IMR-90 (cell line): ENCODE results near the gene KCNJ8. TPM values are rescaled to one million over a fixed set of nuclear protein-coding genes. Genes with fewer than 3 reads are reported as not detected.

Experiments used
- ATAC-seq: fragments of 200-7000 bp; cut with Tn5 transposase; 2 replicates; pipeline ENCODE4 v1.9.1; 2020; ENCODE audit warnings: low read depth, mild to moderate bottlenecking, moderate library complexity
- BruUV-seq: library from RNA; stranded (reverse); fragments of 400-500 nt; replicated peaks from 2 replicates; lab custom pipeline; 2021; lab: Mats Ljungman, UMichigan
- CTCF ChIA-PET: fragments of 300-600 bp; formaldehyde crosslinking; extraction: SDS; loops from one replicate; lab custom pipeline; 2021; ENCODE audit warnings: antibody characterized with exemption; lab: Yijun Ruan, JAX
- POLR2A ChIA-PET: fragments of 300-600 bp; sonication (Branson Sonifier 250); formaldehyde crosslinking; loops from one replicate; lab custom pipeline; 2022; ENCODE audit warnings: antibody characterized with exemption; ENCODE audit not compliant: unreplicated experiment; lab: Charles Lee
- DNase-seq: peaks from one replicate; pipeline ENCODE4 v3.0.0; 2013
- H2AFZ ChIP-seq: replicated peaks from 2 replicates; pipeline ENCODE3; 2013; ENCODE audit warnings: low read length, mild to moderate bottlenecking; ENCODE audit not compliant: poor library complexity
- H2AK5ac ChIP-seq: 2 replicates; pipeline ENCODE4 v1.6.1; 2013; ENCODE audit warnings: low read depth, low read length, inconsistent platforms
- H2AK9ac ChIP-seq: replicated peaks from 2 replicates; pipeline ENCODE3; 2013; ENCODE audit warnings: mild to moderate bottlenecking, low read depth, low read length, moderate library complexity; ENCODE audit not compliant: poor library complexity
- H2BK120ac ChIP-seq: 2 replicates; pipeline ENCODE4 v1.6.1; 2013; ENCODE audit warnings: low read depth, low read length, inconsistent platforms
- H2BK15ac ChIP-seq: 3 replicates; pipeline ENCODE4 v1.6.1; 2013; ENCODE audit warnings: low read depth, low read length, inconsistent platforms
- H2BK20ac ChIP-seq: 2 replicates; pipeline ENCODE4 v1.6.1; 2013; ENCODE audit warnings: low read depth, mild to moderate bottlenecking, inconsistent platforms, low read length, moderate library complexity
- H2BK5ac ChIP-seq: 2 replicates; pipeline ENCODE4 v1.6.1; 2013; ENCODE audit warnings: mild to moderate bottlenecking, low read depth, low read length, inconsistent platforms; ENCODE audit not compliant: poor library complexity, severe bottlenecking
- H3K14ac ChIP-seq: replicated peaks from 2 replicates; pipeline ENCODE4 v1.6.1; 2013; ENCODE audit warnings: low read depth, low read length, inconsistent platforms
- H3K18ac ChIP-seq: 2 replicates; pipeline ENCODE4 v1.6.1; 2013; ENCODE audit warnings: low read depth, low read length, control low read depth
- H3K23ac ChIP-seq: 2 replicates; pipeline ENCODE4 v1.6.1; 2013; ENCODE audit warnings: low read depth, low read length, inconsistent platforms
- H3K27ac ChIP-seq: 2 replicates; pipeline ENCODE4 v1.5.1; 2013; ENCODE audit warnings: mild to moderate bottlenecking, control low read depth, low read length; ENCODE audit not compliant: insufficient read depth
- H3K27me3 ChIP-seq: 2 replicates; pipeline ENCODE4 v1.6.1; 2013; ENCODE audit warnings: low read length; ENCODE audit not compliant: control insufficient read depth, insufficient read depth
- H3K36me3 ChIP-seq: 2 replicates; pipeline ENCODE4 v1.6.1; 2013; ENCODE audit warnings: low read length, mixed read lengths; ENCODE audit not compliant: control insufficient read depth, insufficient read depth
- H3K4ac ChIP-seq: 2 replicates; pipeline ENCODE4 v1.6.1; 2013; ENCODE audit warnings: low read depth, low read length, inconsistent platforms
- H3K4me1 ChIP-seq: 2 replicates; pipeline ENCODE4 v1.6.1; 2013; ENCODE audit warnings: low read length, mixed read lengths; ENCODE audit not compliant: control insufficient read depth, insufficient read depth
- H3K4me2 ChIP-seq: 2 replicates; pipeline ENCODE4 v1.6.1; 2013; ENCODE audit warnings: low read depth, mild to moderate bottlenecking, control low read depth, low read length, moderate library complexity
- H3K4me3 ChIP-seq: 2 replicates; pipeline ENCODE4 v1.5.1; 2013; ENCODE audit warnings: low read depth, mild to moderate bottlenecking, control low read depth, low read length, moderate library complexity; ENCODE audit not compliant: insufficient read depth
- H3K56ac ChIP-seq: 2 replicates; pipeline ENCODE4 v1.6.1; 2013; ENCODE audit warnings: low read length, inconsistent platforms; ENCODE audit not compliant: insufficient read depth; ENCODE audit errors: extremely low read depth
- H3K79me1 ChIP-seq, 2 experiments: 2 replicates each; pipeline ENCODE4 v1.6.1; 2013; ENCODE audit warnings: low read length in 2 of 2, inconsistent platforms in 1 of 2, low read depth in 1 of 2
- H3K9ac ChIP-seq: 2 replicates; pipeline ENCODE4 v1.6.1; 2013; ENCODE audit warnings: low read depth, low read length, control low read depth
- H3K9me1 ChIP-seq: 2 replicates; pipeline ENCODE4 v1.6.1; 2013; ENCODE audit warnings: low read length, inconsistent platforms; ENCODE audit not compliant: insufficient read depth
- H3K9me3 ChIP-seq: 2 replicates; pipeline ENCODE4 v1.6.1; 2013; ENCODE audit warnings: low read length; ENCODE audit not compliant: control insufficient read depth, insufficient read depth
- H4K20me1 ChIP-seq: 2 replicates; pipeline ENCODE4 v1.6.1; 2013; ENCODE audit warnings: low read length, inconsistent platforms; ENCODE audit not compliant: insufficient read depth
- H4K5ac ChIP-seq: 2 replicates; pipeline ENCODE4 v1.6.1; 2013; ENCODE audit warnings: mild to moderate bottlenecking, low read depth, low read length, control low read depth
- H4K8ac ChIP-seq, 2 experiments: 2 replicates each; pipeline ENCODE4 v1.6.1; 2013; ENCODE audit warnings: low read depth in 2 of 2, low read length in 2 of 2, control low read depth in 1 of 2, inconsistent platforms in 1 of 2
- H4K91ac ChIP-seq: 2 replicates; pipeline ENCODE4 v1.6.1; 2013; ENCODE audit warnings: low read depth, low read length, inconsistent platforms; ENCODE audit not compliant: insufficient read depth
- BHLHE40 ChIP-seq: fragments of 150-350 bp; IDR thresholded peaks from 2 replicates; pipeline ENCODE4 v1.6.1; 2016; ENCODE audit warnings: mild to moderate bottlenecking, low read depth, low read length
- CEBPB ChIP-seq: IDR thresholded peaks from 2 replicates; pipeline ENCODE4 v1.6.1; 2012; ENCODE audit warnings: low read depth, low read length, improper control_type of control experiment
- CTCF ChIP-seq: conservative IDR thresholded peaks from 2 replicates; pipeline ENCODE4 v1.5.1; 2012; ENCODE audit warnings: mild to moderate bottlenecking, low read depth, low read length, improper control_type of control experiment
- MAZ ChIP-seq: IDR thresholded peaks from 2 replicates; pipeline ENCODE4 v1.6.1; 2012; ENCODE audit warnings: low read depth, mild to moderate bottlenecking, low read length, improper control_type of control experiment, moderate library complexity, borderline replicate concordance
- MXI1 ChIP-seq: IDR thresholded peaks from 2 replicates; pipeline ENCODE4 v1.6.1; 2012; ENCODE audit warnings: low read depth, mild to moderate bottlenecking, low read length, moderate library complexity, borderline replicate concordance
- USF2 ChIP-seq: fragments of 150-350 bp; IDR thresholded peaks from 2 replicates; pipeline ENCODE4 v1.6.1; 2017; ENCODE audit warnings: mild to moderate bottlenecking, antibody characterized with exemption, low read length, low read depth
- WGBS, 2 experiments: methylation state at CpG; one replicate each; pipeline versions ENCODE4 v1.1.5 to v1.1.7; 2013; ENCODE audit warnings: missing lambda C conversion rate in 2 of 2; ENCODE audit not compliant: insufficient read length in 1 of 2; ENCODE audit errors: extremely low coverage in 2 of 2; 5-methylcytosine and 5-hydroxymethylcytosine counted together
- dilution Hi-C: fragments of 300-500 bp; cut with HindIII; formaldehyde crosslinking; loops from one replicate; pipeline ENCODE4 v1.14.3; 2018; ENCODE audit warnings: low sequenced_read_pairs; ENCODE audit not compliant: unreplicated experiment
- in situ Hi-C: fragments of 300-500 bp; cut with MboI; formaldehyde crosslinking; loops from 3 replicates; pipeline ENCODE4 v1.14.3; 2019; ENCODE audit warnings: low sequenced_read_pairs, inconsistent platforms, mixed read lengths
- intact Hi-C: fragments of 100-400 bp; cut with micrococcal nuclease; formaldehyde crosslinking; loops from 2 replicates; pipeline ENCODE4 v1.10.0; 2022
- polyA plus RNA-seq, 3 experiments: library from polyadenylated mRNA; depleted of rRNA; stranded (reverse); fragments of >200 nt; gene quantifications; 2 replicates each; pipeline ENCODE4 v1.2.3, GENCODE V29; 2012; ENCODE audit warnings: low replicate concordance in 1 of 3
- total RNA-seq: library from RNA; depleted of rRNA; stranded (reverse); fragments of >200 nt; gene quantifications from 2 replicates; pipeline ENCODE4 v1.2.3, GENCODE V29; 2012

The KCNJ8 gene
- total and polyA plus RNA-seq, 2 of the 4 experiments (the other 2 are of a cell fraction): 8.0 to 15.8 TPM

- H4K5ac ChIP-seq: no peak overlapping the region
- dilution Hi-C loops (no loop called here), intact Hi-C loops (no loop called here), in situ Hi-C loops (no loop called here)
- DNase-seq: no peak
- H2AFZ ChIP-seq: no peak overlapping the region
- no peaks in the 10 kb centered on the region for H3K36me3 ChIP-seq
- no peak overlapping the region for H2BK20ac ChIP-seq
- POLR2A ChIA-PET: no interaction called here
- H3K27me3 ChIP-seq: no peaks in the 10 kb centered on the region
- CTCF ChIA-PET: no interaction called here
- H3K4me3 ChIP-seq: no peak overlapping the region
- no peak overlapping the region for H2BK120ac ChIP-seq
- H3K4me1 ChIP-seq: no peaks in the 10 kb centered on the region
- H3K9me3 ChIP-seq: no peaks in the 10 kb centered on the region; the same call in none of the 2 replicates
- H3K23ac ChIP-seq: no peak overlapping the region
- H3K14ac ChIP-seq: no peak overlapping the region
- no peak overlapping the region for H4K91ac ChIP-seq
- no peaks in the 10 kb centered on the region for H3K9me1 ChIP-seq
- no peak overlapping the region for H3K9ac ChIP-seq
- H3K4ac ChIP-seq: no peak overlapping the region
- 38% methylated on average over 2 of the region's 6 CpGs; no CpG with 5 or more reads in 1 of the 2 experiments for WGBS, 2 experiments
- H2BK15ac ChIP-seq: no peak overlapping the region
- no peaks in the 10 kb centered on the region for H3K79me1 ChIP-seq
- H4K20me1 ChIP-seq: no peaks in the 10 kb centered on the region
- no peak for ATAC-seq
- H2BK5ac ChIP-seq: no peak overlapping the region
- H2AK9ac ChIP-seq: no peak overlapping the region
- H3K27ac ChIP-seq: no peak overlapping the region
- no peak overlapping the region for H3K56ac ChIP-seq
- H3K4me2 ChIP-seq: no peak overlapping the region
- H2AK5ac ChIP-seq: no peak overlapping the region
- BruUV-seq: no TSS peak
- no peak overlapping the region for H4K8ac ChIP-seq
- no peak overlapping the region for H3K18ac ChIP-seq
- TF ChIP-seq MXI1 (no peak), CTCF (no peak), MAZ (no peak), CEBPB (no peak), BHLHE40 (no peak), USF2 (no peak)
Observed at GRCh38 chr12:21745258-21745657, 29.2 kb downstream of the KCNJ8 start.
